ENCODE results near the gene CRACR2A. TPM values are rescaled to one million over a fixed set of nuclear protein-coding genes. Genes with fewer than 3 reads are reported as not detected.

CRACR2A gene
- total and polyA plus RNA-seq, 9 of the 15 experiments (the other 6 are each of a cell fraction or from before 2014, with no cell fraction given) = 2.1 to 15.1 (median 10.4) TPM

GRCh38 chr12:3740480-3741231, 12.3 kb downstream of the CRACR2A start:
- Histone ChIP-seq H3K9me3 (replicated peaks; ENCODE audit: control insufficient read depth, insufficient read depth, low read depth, low read length) (no peaks in the 10 kb centered on the region), H3K27me3 (ENCODE audit: control insufficient read depth in 2 of 2, insufficient read depth in 2 of 2, low read length in 2 of 2) (no peaks in the 10 kb centered on the region), H2AFZ (ENCODE audit: low read depth, low read length) (no peak overlapping the region), H3K9ac (ENCODE audit: insufficient read depth in 1 of 2, low read depth in 2 of 2, low read length in 2 of 2) (no peak overlapping the region), H3K4me1 (replicated peaks in 1 of 2; ENCODE audit: control insufficient read depth in 2 of 2, insufficient read depth in 2 of 2, low read length in 2 of 2) (no peaks in the 10 kb centered on the region), H3K9me1 (ENCODE audit: control insufficient read depth, insufficient read depth, low read length) (no peaks in the 10 kb centered on the region), H4K20me1 (replicated peaks; ENCODE audit: control insufficient read depth, insufficient read depth, low read length) (no peaks in the 10 kb centered on the region), H3K36me3 (ENCODE audit: control insufficient read depth, insufficient read depth, low read length) (peaks cover 14% of the 10 kb centered on the region; the same call in 1 of the 3 replicates), H3K4me2 (ENCODE audit: insufficient read depth, low read length) (no peak overlapping the region), H3K79me2 (ENCODE audit: control insufficient read depth, insufficient read depth, low read length) (no peaks in the 10 kb centered on the region), H3K4me3 (no peak overlapping the region), H3K27ac (ENCODE audit: extremely low read depth, low read depth, low read length) (no peak overlapping the region)
- intact Hi-C loops (cut with micrococcal nuclease) = no loop called here
- no TSS peak for BruUV-seq (replicated peaks)
- FAIRE-seq (no peak), DNase-seq (ENCODE audit: extremely low read depth in 1 of 4, low spot score in 3 of 4) (no peak), ATAC-seq (no peak)
- ChIA-PET CTCF (ENCODE audit: low intra/inter-chr PET ratio) (no interaction called here), POLR2A (interaction anchor here (0.8 kb wide), 1 partner anchor 9 kb away, joined by 3 read pairs; no protein-coding TSS in a partner anchor)
- in situ Hi-C loops (cut with MboI) = no loop called here
- TF ChIP-seq ZNF212 (CRISPR knock-in tag; IDR thresholded peaks at IDR 0.05) = no peak
- TF ChIP-seq CREB3 (tag; conservative IDR thresholded peaks at IDR 0.05; ENCODE audit: low read depth) = no peak
- TF ChIP-seq ZNF707 (CRISPR knock-in tag; conservative IDR thresholded peaks at IDR 0.05) = no peak
- TF ChIP-seq NKRF (IDR thresholded peaks at IDR 0.05; ENCODE audit: borderline replicate concordance) = no peak
- 57% methylated on average over 2 of the region's 2 CpGs for WGBS (ENCODE audit: insufficient coverage, low coverage, missing lambda C conversion rate)

All from K562 (cell line).